Stimulated activated naive CD8-positive, alpha-beta T cell treated with anti-CD3 and anti-CD28 coated beads, Interleukin-15, amount 100 ng/mL, for 72 hours (primary cell): ENCODE results near the gene CLRN2.

ENCODE experiments used
- ATAC-seq: fragments of 150-1000 bp; cut with Tn5 transposase; 2 replicates; pipeline ENCODE4 v1.10.0; 2021; ENCODE audit warnings: mild to moderate bottlenecking, moderate library complexity
- DNase-seq, 2 donors: peaks; one replicate each; pipeline ENCODE4 v3.0.0; 2021 to 2022
- H3K27ac Mint-ChIP-seq, 2 donors: one replicate each; pipeline ENCODE4 v1.8.0; 2022; ENCODE audit warnings: mild to moderate bottlenecking in 2 of 2, mixed read lengths in 2 of 2, moderate library complexity in 2 of 2
- H3K27me3 Mint-ChIP-seq: one replicate; pipeline ENCODE4 v1.8.0; 2022; ENCODE audit warnings: mixed read lengths
- H3K4me1 Mint-ChIP-seq: one replicate; pipeline ENCODE4 v1.8.0; 2022; ENCODE audit warnings: mild to moderate bottlenecking, mixed read lengths
- H3K4me3 Mint-ChIP-seq, 2 donors: one replicate each; pipeline ENCODE4 v1.8.0; 2022; ENCODE audit warnings: mild to moderate bottlenecking in 2 of 2, mixed read lengths in 2 of 2, moderate library complexity in 1 of 2
- H3K9me3 Mint-ChIP-seq, 2 donors: one replicate each; pipeline ENCODE4 v1.8.0; 2022; ENCODE audit warnings: mixed read lengths in 2 of 2

CLRN2 gene

GRCh38 chr4:17514865-17515264 is at the start of gene CLRN2:
Gene CLRN2 (plus strand): TSS chr4:17515165. CDS start chr4:17515267, 102 bp downstream.
- no peak within 1 kb of the TSS for H3K4me3 Mint-ChIP-seq
- DNase-seq (no peak), ATAC-seq (no peak)
- H3K27ac Mint-ChIP-seq: peak within 1 kb of the TSS in 1 of 2 donors; percentile 12
- peaks cover 21% of the 10 kb centered on the region for H3K4me1 Mint-ChIP-seq
- H3K9me3 Mint-ChIP-seq: no peaks in the 10 kb centered on the region
- H3K27me3 Mint-ChIP-seq: peaks cover 16% of the 10 kb centered on the region

- Mint-ChIP-seq H3K4me3 (no peak overlapping the region), H3K4me1 (peaks cover 5% of the 10 kb centered on the region), H3K27me3 (no peaks in the 10 kb centered on the region), H3K9me3 (peaks cover 0 to 4% of the 10 kb centered on the region in 2 donors), H3K27ac (no peak overlapping the region)
- ATAC-seq (no peak), DNase-seq (no peak)
Measured at GRCh38 chr4:17468619-17469221, 46.2 kb upstream of the CLRN2 start.

- Mint-ChIP-seq H3K4me1 (peaks cover 5% of the 10 kb centered on the region), H3K4me3 (no peak overlapping the region), H3K27me3 (no peaks in the 10 kb centered on the region), H3K9me3 (no peaks in the 10 kb centered on the region), H3K27ac (no peak overlapping the region)
- ATAC-seq (no peak), DNase-seq (no peak)
Measured at GRCh38 chr4:17469931-17470674, 44.9 kb upstream of the CLRN2 start.

GRCh38 chr4:17475481-17475880 is 39.5 kb upstream of the CLRN2 start:
- Mint-ChIP-seq H3K4me3 (no peak overlapping the region), H3K27me3 (no peaks in the 10 kb centered on the region), H3K4me1 (peaks cover 11% of the 10 kb centered on the region), H3K9me3 (no peaks in the 10 kb centered on the region), H3K27ac (no peak overlapping the region)
- ATAC-seq: no peak
- no peak for DNase-seq

- no peak for ATAC-seq
- no peaks in the 10 kb centered on the region for H3K9me3 Mint-ChIP-seq
- peak overlapping the region in 1 of 2 donors; percentile 72 for H3K27ac Mint-ChIP-seq
- no peaks in the 10 kb centered on the region for H3K27me3 Mint-ChIP-seq
- peaks cover 11% of the 10 kb centered on the region for H3K4me1 Mint-ChIP-seq
- DNase-seq: no peak
- no peak overlapping the region for H3K4me3 Mint-ChIP-seq
Measured at GRCh38 chr4:17476853-17477252, 38.1 kb upstream of the CLRN2 start.

GRCh38 chr4:17477774-17478472 is 37.0 kb upstream of the CLRN2 start:
- Mint-ChIP-seq H3K27ac (no peak overlapping the region), H3K27me3 (no peaks in the 10 kb centered on the region), H3K9me3 (no peaks in the 10 kb centered on the region), H3K4me3 (no peak overlapping the region), H3K4me1 (peaks cover 6% of the 10 kb centered on the region)
- ATAC-seq (no peak), DNase-seq (no peak)

DNA sequence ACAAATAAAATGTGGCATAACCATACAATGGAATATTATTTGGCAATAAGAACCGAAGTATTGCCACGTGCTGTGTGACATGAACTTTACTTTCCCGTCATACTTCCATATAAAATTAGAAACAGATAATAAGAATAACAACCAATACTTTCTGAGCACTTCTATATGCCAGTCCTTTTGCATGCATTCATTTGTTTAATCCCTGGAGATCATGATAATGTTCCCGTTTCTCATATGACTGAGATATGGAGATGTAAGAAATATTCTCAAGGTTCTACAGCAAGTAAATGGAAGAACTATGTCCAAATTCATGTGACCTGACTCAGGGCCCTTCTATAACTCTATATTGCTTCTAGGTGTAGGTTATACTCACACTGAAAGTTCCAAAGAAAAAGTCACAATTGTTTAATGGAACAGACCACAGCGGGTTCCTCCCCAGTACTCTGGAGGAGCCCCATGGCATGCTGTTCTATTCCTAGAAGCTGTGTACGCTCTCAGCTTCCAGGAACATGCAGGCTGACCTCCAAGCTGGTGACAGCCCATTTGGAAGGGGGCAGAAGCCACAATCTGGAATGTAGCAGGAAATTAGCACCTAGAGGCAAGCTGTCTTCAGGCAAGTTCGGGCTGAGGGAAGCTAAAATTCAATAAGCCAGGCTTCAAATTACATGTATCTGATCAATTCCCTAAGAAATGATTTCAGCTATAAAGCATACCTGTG is 34.6 kb upstream of the CLRN2 start:
- H3K27ac Mint-ChIP-seq: no peak overlapping the region
- no peak overlapping the region for H3K4me3 Mint-ChIP-seq
- no peaks in the 10 kb centered on the region for H3K27me3 Mint-ChIP-seq
- no peak for DNase-seq
- H3K9me3 Mint-ChIP-seq: no peaks in the 10 kb centered on the region
- no peak for ATAC-seq
- H3K4me1 Mint-ChIP-seq: peaks cover 6% of the 10 kb centered on the region

DNA sequence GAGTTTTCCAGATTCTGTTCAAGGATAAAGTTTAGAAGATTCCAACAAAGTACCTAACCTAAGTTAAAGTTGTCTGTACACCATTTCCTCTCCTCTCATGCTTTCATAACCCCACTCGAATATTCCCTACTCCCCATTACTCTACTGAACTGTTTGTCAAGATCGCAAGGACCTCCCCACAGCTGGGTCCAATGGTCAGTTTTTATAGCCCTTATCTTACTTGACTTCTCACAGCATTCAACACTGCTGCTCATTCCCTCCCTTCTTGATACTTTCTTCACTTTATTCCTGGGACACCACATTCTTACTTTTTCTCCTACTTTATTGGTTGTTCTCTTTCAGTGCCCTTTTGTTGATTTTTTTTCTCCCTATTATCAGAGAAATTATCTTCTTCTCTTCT is 34.0 kb upstream of the CLRN2 start:
- Mint-ChIP-seq H3K9me3 (no peaks in the 10 kb centered on the region), H3K4me3 (no peak overlapping the region), H3K4me1 (peaks cover 6% of the 10 kb centered on the region), H3K27me3 (no peaks in the 10 kb centered on the region), H3K27ac (no peak overlapping the region)
- DNase-seq (no peak), ATAC-seq (no peak)

GRCh38 chr4:17482716-17483115 is 32.2 kb upstream of the CLRN2 start:
- no peaks in the 10 kb centered on the region for H3K4me1 Mint-ChIP-seq
- no peak overlapping the region for H3K27ac Mint-ChIP-seq
- no peaks in the 10 kb centered on the region for H3K27me3 Mint-ChIP-seq
- H3K4me3 Mint-ChIP-seq: no peak overlapping the region
- no peaks in the 10 kb centered on the region for H3K9me3 Mint-ChIP-seq
- DNase-seq (no peak), ATAC-seq (no peak)

DNA sequence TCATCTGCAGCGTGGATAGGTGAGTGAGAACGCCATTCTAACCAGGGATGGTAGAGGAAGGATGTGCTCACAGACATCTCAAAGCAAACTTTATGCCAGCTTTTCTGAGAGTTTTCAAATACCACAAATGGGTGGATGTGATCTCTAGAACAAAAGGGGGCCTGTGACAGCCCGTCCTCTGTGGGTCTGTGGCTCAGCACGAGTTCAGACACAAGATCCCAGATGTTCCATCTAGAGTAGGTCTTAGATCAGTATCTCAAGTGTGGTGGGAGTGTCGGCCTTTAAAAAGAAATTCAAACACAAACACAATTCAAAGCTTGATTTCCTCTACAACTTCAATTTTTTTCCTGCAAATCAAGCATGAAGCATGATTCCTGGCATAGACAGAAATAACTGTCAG is 25.8 kb upstream of the CLRN2 start:
- peak overlapping the region in 1 of 2 donors; percentile 76 for H3K27ac Mint-ChIP-seq
- H3K4me1 Mint-ChIP-seq: peaks cover 3% of the 10 kb centered on the region
- ATAC-seq (no peak), DNase-seq (no peak)
- H3K27me3 Mint-ChIP-seq: no peaks in the 10 kb centered on the region
- no peak overlapping the region for H3K4me3 Mint-ChIP-seq
- H3K9me3 Mint-ChIP-seq: no peaks in the 10 kb centered on the region

DNA sequence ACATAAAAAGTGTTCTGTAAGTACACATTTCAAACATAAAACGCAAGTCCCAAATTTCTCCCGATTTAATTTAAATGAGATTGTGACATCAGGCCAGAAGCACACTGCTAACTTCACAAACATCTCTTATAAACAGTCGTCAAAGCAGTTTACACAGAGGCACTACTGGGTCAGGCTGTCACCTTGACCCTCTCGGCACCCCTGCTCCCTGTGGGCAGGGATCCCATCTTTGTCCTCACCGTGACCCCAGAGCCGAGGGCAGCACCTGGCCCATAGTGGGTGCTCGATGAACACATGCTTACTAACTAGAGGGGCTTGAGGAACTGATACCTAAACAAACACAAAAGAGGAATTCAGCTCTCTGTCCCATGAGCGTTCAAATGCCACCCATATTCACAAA is 25.2 kb upstream of the CLRN2 start:
- no peak for ATAC-seq
- Mint-ChIP-seq H3K4me3 (no peak overlapping the region), H3K4me1 (peaks cover 9% of the 10 kb centered on the region), H3K27ac (no peak overlapping the region), H3K9me3 (no peaks in the 10 kb centered on the region), H3K27me3 (no peaks in the 10 kb centered on the region)
- no peak for DNase-seq

DNA sequence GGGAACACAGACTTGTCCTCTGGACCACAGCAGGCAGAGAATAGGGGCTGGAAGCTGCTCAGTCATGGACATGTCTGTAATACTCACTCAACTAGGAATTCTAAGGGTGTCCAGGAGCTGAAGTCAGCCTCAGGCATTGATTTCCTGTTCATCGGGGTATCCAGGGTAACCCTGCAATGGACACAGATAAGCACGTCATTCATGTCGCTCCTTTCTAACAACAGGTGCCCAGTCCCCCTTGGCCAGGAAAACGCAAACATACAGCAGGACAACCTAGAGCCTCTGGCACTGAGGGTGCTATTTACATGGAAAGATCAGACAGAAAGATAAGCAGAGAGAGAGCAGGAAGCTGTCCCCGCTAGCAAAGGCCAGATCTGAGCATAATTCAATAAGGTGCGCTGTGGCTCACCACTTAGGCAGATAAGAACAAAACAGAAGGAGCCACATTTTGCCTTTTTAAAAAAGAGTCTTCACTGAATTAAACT is 24.3 kb upstream of the CLRN2 start:
- peaks cover 12% of the 10 kb centered on the region for H3K4me1 Mint-ChIP-seq
- no peak overlapping the region for H3K27ac Mint-ChIP-seq
- H3K9me3 Mint-ChIP-seq: no peaks in the 10 kb centered on the region
- DNase-seq (no peak), ATAC-seq (no peak)
- no peak overlapping the region for H3K4me3 Mint-ChIP-seq
- no peaks in the 10 kb centered on the region for H3K27me3 Mint-ChIP-seq

GRCh38 chr4:17491196-17491595 is 23.8 kb upstream of the CLRN2 start:
- no peak for ATAC-seq
- no peaks in the 10 kb centered on the region for H3K9me3 Mint-ChIP-seq
- H3K27ac Mint-ChIP-seq: peak overlapping the region in 1 of 2 donors; percentile 48

DNA sequence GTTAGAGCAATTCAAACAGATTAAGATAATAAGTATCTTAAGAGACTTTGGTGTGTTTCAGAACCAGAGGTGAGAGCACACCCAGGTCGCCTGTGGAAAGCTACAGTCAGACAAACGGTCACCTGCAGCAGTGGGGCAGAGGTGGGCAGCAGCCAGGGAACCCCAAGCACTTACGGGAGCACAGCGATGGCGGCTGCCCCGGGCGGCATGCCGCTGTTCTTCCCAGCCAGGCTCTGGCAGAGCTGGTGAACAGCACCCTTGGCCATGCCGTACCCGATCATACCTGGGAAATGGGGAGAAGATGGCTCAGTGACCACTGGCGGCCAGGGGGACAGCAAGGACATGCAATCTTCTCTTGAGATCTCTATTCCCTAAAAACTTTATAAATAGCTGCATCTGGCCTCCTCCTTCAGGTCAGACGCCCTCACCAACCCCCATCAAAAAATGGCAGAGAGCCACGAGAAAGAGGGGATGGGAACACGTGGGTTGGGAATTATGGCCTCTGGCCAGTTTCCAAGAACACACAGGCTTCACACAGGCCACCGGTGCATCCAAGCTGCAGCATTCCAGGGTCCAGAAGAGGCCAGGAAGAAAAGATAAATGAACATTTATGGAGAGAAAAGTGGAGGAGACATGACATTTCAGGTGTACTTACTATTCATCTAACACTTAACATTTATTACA is 22.8 kb upstream of the CLRN2 start:
- H3K9me3 Mint-ChIP-seq: no peaks in the 10 kb centered on the region
- H3K27ac Mint-ChIP-seq: peak overlapping the region in 1 of 2 donors; percentile 59
- DNase-seq: no peak
- ATAC-seq: no peak
- H3K4me1 Mint-ChIP-seq: peaks cover 12% of the 10 kb centered on the region
- no peaks in the 10 kb centered on the region for H3K27me3 Mint-ChIP-seq
- H3K4me3 Mint-ChIP-seq: no peak overlapping the region

More at GRCh38 chr4:17491196-17491595, 23.8 kb upstream of the CLRN2 start:
- peaks cover 12% of the 10 kb centered on the region for H3K4me1 Mint-ChIP-seq
- H3K27me3 Mint-ChIP-seq: no peaks in the 10 kb centered on the region
- no peak overlapping the region for H3K4me3 Mint-ChIP-seq
- no peak for DNase-seq

DNA sequence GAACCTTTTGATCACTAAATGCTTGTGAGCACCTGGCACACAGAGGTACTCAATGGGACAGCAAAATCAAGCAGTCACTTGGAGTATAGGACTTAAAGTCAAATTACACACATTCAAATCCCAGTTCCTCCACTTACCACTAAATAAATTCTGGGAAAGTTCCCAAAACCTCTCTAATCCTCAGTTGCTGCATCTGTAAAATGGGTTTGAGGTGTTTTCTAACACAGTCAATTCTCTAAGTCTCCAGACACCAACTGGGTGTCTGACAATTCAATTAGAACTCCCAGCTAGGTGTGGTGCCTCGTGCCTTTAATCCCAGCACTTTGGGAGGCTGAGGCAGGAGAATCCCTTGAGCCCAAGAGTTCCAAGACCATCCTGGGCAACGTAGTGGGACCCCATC is 22.1 kb upstream of the CLRN2 start:
- no peaks in the 10 kb centered on the region for H3K9me3 Mint-ChIP-seq
- DNase-seq: no peak
- no peak for ATAC-seq
- H3K4me1 Mint-ChIP-seq: peaks cover 12% of the 10 kb centered on the region
- H3K4me3 Mint-ChIP-seq: no peak overlapping the region
- H3K27ac Mint-ChIP-seq: no peak overlapping the region
- H3K27me3 Mint-ChIP-seq: no peaks in the 10 kb centered on the region
